AG09319 (cell line): ENCODE measurements around the gene SERINC5.

Experiments
- DNase-seq: peaks from one replicate; pipeline ENCODE4 v3.0.0-alpha.2; 2010; ENCODE audit warnings: low read depth; ENCODE audit errors: extremely low read depth
- TF ChIP-seq, protein P1 (sequence below): IDR thresholded peaks from 2 replicates; pipeline ENCODE4 v1.5.1; 2011; ENCODE audit warnings: low read depth, mild to moderate bottlenecking, inconsistent platforms, low read length, moderate library complexity

Gene SERINC5

GRCh38 chr5:80069918-80070318 lies 185.9 kb downstream of the SERINC5 start:
- no peak for DNase-seq
- TF ChIP-seq, protein P1, sequence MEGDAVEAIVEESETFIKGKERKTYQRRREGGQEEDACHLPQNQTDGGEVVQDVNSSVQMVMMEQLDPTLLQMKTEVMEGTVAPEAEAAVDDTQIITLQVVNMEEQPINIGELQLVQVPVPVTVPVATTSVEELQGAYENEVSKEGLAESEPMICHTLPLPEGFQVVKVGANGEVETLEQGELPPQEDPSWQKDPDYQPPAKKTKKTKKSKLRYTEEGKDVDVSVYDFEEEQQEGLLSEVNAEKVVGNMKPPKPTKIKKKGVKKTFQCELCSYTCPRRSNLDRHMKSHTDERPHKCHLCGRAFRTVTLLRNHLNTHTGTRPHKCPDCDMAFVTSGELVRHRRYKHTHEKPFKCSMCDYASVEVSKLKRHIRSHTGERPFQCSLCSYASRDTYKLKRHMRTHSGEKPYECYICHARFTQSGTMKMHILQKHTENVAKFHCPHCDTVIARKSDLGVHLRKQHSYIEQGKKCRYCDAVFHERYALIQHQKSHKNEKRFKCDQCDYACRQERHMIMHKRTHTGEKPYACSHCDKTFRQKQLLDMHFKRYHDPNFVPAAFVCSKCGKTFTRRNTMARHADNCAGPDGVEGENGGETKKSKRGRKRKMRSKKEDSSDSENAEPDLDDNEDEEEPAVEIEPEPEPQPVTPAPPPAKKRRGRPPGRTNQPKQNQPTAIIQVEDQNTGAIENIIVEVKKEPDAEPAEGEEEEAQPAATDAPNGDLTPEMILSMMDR, result no peak

- DNase-seq, result peak; percentile 57
These were observed 186.5 kb downstream of the SERINC5 start for GRCh38 chr5:80069251-80069800.

DNA sequence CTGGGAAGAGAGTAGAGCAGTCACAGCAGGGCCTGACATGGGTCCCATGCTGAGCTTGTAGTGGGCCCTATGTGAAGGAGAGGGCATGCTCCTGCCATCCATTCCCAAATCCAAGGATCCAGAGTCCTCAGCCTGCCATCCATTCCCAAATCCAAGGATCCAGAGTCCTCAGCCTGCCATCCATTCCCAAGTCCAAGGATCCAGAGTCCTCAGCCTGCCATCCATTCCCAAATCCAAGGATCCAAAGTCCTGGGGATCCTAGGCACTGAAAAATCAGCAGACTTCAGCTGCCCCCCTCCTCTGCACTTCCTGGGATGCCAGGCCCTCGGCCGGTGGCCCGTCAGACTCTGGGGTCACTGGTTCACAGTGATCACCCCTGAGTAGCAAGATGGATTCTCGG lies 187.1 kb downstream of the SERINC5 start:
- no peak for DNase-seq
- TF ChIP-seq, protein P1, result no peak

More at GRCh38 chr5:80069251-80069800, 186.5 kb downstream of the SERINC5 start:
- TF ChIP-seq, protein P1, result no peak

DNA sequence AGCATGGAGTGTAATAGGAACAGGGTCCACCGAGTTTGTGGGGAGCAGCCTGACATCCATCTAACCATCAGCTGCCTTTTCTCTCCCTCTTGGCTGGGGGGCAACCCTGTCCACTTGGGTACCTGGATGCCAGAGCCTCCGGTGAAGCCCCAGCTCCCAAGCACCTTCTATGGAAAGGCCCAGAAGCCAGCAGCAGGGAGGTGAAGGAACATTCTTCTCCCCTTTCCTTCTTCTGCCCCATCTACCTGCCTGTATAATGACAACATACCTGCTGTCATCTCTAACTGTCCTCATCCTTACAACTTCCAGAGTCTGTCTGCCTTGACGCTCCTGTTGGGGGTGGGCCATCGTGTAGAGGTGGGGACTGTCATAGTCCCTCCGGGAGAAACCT lies 187.6 kb downstream of the SERINC5 start:
- DNase-seq, result no peak
- TF ChIP-seq, protein P1, result no peak

- TF ChIP-seq, protein P1, result no peak
- DNase-seq, result no peak
These were observed 188.2 kb downstream of the SERINC5 start for GRCh38 chr5:80067531-80068245.

GRCh38 chr5:80067016-80067415 lies 188.8 kb downstream of the SERINC5 start:
- TF ChIP-seq, protein P1, result no peak
- no peak for DNase-seq

GRCh38 chr5:80064124-80064523 lies 191.7 kb downstream of the SERINC5 start:
- DNase-seq, result no peak
- TF ChIP-seq, protein P1, result no peak
